ENCODE data around the gene ICAM2.
A peak's percentile ranks its signal among the peaks of the same experiment; 100 is the strongest.
"Not testable (repeated sequence)": the region's sequence is repeated elsewhere in the genome, so short reads cannot be mapped to it uniquely, and the experiment has no call there.

The ICAM2 gene

DNA sequence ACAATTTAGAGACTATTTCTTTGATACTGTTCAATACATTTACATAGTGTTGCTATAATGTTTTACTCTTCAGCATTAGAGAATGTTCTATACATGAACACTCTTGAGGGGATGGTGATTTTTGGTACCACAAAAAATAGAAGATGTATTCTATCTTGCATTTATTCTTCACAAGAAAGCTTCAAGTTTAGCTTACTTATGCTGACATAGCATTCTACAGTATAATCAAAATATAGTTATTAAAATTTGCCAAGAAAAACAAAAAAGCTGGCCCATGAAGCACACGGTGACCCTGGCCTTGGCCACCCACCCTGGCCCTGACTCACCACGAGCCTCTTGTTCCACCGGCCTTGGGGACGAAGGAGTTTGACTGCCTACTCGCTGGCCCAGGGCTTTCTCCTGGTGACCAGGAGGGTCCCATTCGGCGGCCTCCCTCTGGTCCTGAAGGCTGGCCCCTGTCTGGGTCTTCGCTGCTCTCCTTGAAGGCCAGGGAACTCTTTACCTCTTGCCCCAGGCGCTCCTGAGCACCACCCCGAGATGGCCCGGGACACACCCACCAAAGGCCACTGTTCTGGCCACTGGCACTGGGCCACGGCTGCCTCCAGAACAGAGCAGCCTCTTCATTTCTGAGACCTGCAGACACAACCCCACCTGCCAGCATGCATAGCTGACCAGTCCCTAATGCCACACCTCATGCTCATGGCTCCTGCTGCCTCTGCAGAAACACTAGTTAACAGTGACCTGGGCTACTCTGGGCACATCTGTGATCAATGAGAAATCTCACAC lies 22.5 kb upstream of the ICAM2 start:
- DNase-seq = no peak

DNA sequence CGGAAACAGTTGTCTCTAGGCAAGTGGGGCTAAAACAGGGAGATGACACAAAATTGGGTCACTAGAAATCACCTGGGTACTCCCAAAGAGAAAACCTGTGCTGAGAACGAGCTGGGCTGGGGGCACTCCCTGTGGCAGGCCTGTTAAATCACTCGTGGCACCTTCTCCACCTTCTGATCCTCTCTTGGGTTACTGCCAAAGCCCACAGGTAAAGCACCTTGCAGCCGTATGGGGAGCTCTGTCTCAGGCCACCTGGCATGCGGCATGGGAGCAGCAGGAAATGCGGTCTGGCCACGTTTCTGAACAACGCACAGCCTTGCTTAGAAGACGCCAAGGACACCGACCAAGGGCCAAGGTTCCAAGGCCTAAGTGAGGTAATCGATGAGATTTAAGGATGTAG lies 21.5 kb upstream of the ICAM2 start:
- no peak for DNase-seq

- no peak for DNase-seq
These were observed 19.8 kb upstream of the ICAM2 start for GRCh38 chr17:64040206-64040605.

- no peak for DNase-seq
These were observed 18.6 kb upstream of the ICAM2 start for GRCh38 chr17:64039106-64039400.

DNA sequence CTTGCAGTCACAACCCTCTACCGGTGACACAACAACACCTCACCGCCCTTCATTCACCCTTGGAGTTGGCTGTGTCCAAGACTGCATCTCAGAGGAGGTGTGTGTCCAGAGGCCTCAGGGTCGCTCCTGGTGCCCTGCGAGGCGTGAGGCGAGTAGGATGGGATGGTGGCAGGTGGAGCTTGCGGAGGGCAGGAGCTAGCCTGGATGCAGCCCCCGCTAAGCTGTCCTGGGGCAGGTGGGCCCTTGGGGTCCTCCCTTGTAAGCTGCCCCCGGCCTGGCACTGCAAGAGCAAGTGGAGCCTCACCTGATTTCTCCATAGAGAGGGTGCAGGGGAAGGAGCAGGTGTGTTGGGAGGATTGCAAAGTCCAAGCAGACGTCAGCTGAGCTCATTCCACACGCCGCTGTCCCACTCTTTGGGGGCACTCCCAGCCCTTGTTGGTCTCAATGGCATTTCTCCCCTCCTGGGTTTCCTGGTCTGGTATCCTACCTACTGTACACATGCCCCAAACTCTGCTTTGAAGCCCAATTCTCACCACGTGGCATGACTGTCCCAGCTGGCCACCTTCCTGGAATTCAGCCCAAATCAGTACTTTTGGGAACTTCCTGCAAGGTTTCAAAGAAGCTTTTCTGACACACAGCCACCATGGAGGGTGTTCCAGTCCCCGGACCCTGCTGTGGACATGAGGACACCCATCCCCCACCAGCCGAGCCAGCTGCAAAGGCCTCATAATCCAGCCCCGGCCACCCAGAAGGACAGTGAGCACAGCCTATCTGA lies 18.1 kb upstream of the ICAM2 start:
- DNase-seq = no peak

GRCh38 chr17:64037802-64038201 lies 17.4 kb upstream of the ICAM2 start:
- no peak for DNase-seq

DNA sequence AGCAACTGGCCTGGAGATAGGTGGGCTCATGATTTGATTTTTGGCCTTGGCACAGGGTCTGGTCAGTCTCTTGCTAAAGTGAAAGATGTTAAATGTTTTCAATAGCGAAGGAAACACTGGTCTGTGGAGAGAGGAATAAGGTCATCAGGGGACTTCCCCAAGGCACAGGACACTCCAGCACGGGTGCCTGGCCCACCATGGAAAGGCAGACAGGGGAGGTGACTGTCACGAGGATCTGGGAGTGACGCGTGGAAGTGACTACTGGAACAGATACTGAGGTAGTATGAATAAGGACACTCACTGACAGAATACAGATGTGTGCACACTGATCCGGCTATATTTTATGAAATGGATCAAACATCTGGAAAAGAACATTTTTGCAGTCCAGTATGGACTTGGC lies 16.7 kb upstream of the ICAM2 start:
- DNase-seq = peak in 1 of 3 donors; percentile 27

- no peak for DNase-seq
These were observed 15.9 kb upstream of the ICAM2 start for GRCh38 chr17:64036198-64036922.

DNA sequence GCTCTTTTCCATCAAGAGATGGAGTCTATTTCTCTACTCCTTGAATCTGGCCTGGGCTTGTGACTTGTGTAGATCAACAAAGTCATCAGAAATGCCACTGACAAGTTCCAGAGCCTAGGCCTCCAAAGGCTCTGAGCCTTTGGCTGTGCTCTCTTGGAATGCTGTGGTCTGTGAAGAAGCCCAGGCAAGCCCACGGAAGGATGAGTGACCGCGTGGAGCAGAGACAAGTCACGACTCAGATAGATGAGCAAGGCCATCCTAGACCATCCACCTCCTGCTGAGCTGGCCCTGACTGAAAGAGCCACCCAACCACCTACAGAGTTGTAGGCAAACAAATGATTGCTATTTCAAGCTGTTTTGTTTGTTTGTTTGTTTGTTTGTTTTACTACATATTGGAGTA lies 11.6 kb upstream of the ICAM2 start:
- DNase-seq = no peak

GRCh38 chr17:64028874-64029464 lies 8.5 kb upstream of the ICAM2 start:
- peak; percentile 80 to 87 (median 84) for DNase-seq

- DNase-seq = peak; percentile 81 to 90 (median 83)
These were observed 5.4 kb upstream of the ICAM2 start for GRCh38 chr17:64025732-64026294.

DNA sequence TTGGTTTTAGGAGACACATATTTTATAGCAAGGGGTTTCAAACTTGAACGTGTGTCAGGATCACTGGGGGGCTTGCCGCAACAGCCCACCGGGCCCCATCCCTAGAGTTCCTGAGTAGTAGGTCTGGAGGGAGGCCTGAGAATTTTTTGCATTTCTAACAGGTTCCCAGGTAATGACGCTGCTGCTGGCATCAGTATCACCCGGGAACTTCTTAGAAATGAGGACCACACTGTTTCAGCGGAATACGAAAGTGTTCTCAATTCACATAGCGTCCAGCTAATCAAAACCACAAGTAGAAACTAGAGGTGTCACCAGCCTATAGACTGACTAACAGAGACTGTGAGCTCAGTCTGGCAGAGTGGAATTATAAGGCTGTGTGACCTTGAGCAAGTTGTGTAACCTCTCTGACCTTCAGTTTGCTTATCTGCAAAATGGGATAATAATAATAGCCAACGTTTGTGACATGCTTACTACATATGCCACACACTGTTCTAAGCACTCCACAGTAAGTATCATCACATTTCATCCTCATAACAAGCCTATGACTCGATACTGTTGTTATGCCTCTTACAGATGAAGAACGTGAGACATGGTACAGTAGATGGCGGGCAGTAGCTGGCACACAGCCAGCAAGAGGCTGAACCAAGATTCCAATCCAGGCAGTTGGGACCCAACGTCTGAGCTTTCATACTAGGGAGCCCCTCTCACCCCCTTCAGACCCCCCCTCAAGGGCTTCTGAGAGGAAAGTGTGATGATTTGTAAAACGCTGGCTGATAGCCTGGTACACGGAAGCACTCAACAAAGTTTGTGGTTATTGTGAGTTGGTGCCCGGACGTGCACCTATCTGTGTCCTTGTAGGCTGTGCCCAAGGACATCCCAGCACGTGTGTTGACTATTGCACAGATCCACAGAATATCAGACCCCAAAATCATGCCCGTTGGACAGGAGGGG lies 4.6 kb upstream of the ICAM2 start:
- no peak for DNase-seq

DNA sequence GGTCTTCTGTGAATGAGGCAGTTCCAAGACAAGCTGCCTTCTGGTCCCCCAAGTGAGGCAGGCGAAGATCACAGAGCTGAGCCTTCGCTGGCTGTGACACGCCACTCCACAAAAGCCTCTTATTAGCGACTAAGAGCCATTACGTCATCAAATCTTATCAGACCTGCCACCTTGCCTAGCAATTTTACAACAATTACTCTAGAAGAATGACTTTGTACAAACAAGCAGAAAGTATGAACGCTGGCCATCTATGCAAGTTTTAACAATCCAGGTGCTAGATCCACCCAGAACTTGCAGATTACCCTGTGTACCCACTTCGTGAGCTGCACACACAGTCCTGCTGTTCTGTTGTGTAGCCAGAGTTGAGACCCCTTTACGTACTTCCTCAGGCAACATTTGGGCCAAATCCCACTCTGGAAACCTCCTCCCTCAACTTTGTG lies 3.8 kb upstream of the ICAM2 start:
- DNase-seq = no peak

GRCh38 chr17:64022611-64023063 lies 2.2 kb upstream of the ICAM2 start:
- peak in 1 of 3 donors; percentile 17 for DNase-seq

GRCh38 chr17:64019551-64019961 lies 877 bp downstream of the ICAM2 start:
- DNase-seq = not testable (repeated sequence)

DNA sequence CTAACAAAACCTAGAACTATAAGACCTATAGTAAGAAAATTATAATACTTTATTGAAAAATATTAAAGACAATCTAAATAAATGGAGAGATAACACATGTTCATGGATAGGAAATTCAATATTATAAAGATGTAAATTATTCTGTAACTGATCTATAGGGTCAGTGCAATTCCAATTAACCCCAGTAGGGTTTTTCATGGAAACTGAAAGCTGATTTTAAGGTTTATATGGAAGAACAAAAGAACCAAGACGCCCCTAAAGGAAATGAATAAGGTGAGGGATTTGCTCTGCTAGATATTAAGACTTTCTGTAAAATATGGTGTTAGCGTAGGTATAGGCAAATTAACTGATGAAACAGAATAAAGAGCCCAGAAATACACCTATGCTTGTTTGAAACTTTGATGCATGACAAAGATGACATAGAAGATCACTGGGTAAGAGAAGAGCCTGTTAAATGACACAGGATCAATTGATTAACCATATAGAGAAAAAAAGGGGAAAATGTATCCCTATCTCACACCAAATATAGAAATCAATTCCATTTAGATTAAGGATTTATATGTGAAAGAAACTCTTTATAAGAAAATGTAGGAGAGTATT lies 3.0 kb downstream of the ICAM2 start:
- DNase-seq = peak in 2 of 3 donors; percentile 25 to 51

DNA sequence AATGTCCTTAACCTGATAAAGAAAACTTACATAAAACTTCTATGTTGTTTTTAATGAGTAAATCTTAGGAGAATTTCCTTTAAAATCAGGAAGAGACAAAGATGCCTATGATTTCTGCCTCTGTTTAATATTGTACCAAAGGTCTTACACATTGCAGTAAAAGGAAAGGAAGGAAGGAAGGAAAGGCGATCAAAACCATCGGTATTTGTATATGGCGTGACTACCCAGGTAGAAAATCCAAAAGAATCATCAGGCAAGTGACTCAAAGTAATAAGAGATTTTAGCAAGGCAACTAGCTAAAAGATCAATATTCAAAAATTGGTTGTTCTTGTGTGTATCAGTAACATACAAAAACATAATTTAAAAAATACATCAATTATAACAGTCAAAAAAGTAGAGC lies 3.5 kb downstream of the ICAM2 start:
- DNase-seq = no peak

GRCh38 chr17:64016231-64016784 lies 4.1 kb downstream of the ICAM2 start:
- no peak for DNase-seq

- no peak for DNase-seq
These were observed 5.0 kb downstream of the ICAM2 start for GRCh38 chr17:64015447-64015846.

DNA sequence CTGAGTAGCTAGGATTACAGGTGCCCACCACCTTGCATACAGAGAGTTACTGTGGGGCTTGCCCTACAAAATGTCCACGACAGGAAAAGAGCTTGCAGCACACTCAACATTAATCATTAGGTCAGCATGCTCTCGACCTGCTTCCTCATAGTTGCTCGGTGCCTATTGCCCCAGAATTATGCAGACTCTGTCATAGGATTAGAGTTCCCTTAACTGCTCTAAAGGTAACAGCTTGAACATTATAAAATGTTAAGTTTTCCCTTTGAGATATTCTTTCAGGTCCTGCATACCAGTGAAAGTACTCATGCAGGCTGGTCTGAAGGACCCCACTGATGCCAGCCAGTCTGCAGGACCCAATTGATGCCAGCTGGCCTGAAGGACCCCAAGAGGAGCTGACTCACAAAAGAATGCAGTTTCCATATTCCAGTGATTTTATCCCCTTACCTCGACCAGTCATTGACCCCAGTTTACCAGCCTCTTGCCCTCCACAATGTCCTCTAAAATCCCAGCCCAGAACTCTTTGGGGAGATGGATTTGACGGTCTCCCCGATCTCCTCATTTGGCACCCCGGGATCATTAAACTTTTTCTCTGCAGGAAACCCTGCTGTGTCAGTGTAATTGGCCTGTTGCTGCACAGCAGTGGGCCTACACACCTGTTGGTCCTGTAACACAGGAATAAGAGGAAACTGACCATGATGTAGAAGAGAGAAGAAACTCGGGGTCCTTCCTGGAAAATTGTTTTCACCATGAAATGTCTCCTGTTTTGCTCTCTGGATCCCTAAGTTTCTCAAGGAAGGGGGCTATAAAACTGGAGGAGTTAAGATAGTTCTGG lies 10.6 kb downstream of the ICAM2 start:
- DNase-seq = peak; percentile 69 to 85 (median 85)
